CD14-positive monocyte (primary cell): ENCODE data around the gene RTN4RL1. TPM values are rescaled to one million over a fixed set of nuclear protein-coding genes. Genes with fewer than 3 reads are reported as not detected.

ENCODE experiments used
- DNase-seq, 3 donors: peaks; one replicate each; pipeline ENCODE4 v3.0.0-alpha.2; 2011 to 2022
- H2AFZ ChIP-seq: 2 replicates; pipeline ENCODE4 v1.6.0; 2012; ENCODE audit warnings: mild to moderate bottlenecking, low read depth, low read length, inconsistent platforms; ENCODE audit not compliant: insufficient read depth, poor library complexity, severe bottlenecking
- H3K27ac ChIP-seq, 2 donors: 1 replicate in 1 of 2; 2 replicates in 1 of 2; pipeline ENCODE4 v1.5.1; 2012 to 2013; ENCODE audit warnings: low read length in 2 of 2, control low read depth in 1 of 2, inconsistent platforms in 1 of 2, low read depth in 1 of 2, mild to moderate bottlenecking in 1 of 2
- H3K27me3 ChIP-seq, 2 donors: one replicate each; pipeline versions ENCODE4 v1.6.0 to v1.6.1; 2011 to 2013; ENCODE audit warnings: low read length in 2 of 2; ENCODE audit not compliant: control insufficient read depth in 2 of 2, insufficient read depth in 2 of 2
- H3K36me3 ChIP-seq, 2 donors: replicated peaks in 1 of 2; 1 replicate in 1 of 2; 2 replicates in 1 of 2; pipeline versions ENCODE4 v1.5.1 to v1.6.1; 2012 to 2013; ENCODE audit warnings: low read length in 2 of 2, control low read depth in 1 of 2, inconsistent platforms in 1 of 2, mild to moderate bottlenecking in 1 of 2; ENCODE audit not compliant: insufficient read depth in 2 of 2, control insufficient read depth in 1 of 2
- H3K4me1 ChIP-seq, 2 donors: 1 replicate in 1 of 2; 2 replicates in 1 of 2; pipeline versions ENCODE4 v1.5.1 to v1.6.1; 2012 to 2013; ENCODE audit warnings: low read length in 2 of 2, control low read depth in 1 of 2, inconsistent platforms in 1 of 2, mild to moderate bottlenecking in 1 of 2, moderate library complexity in 1 of 2; ENCODE audit not compliant: insufficient read depth in 2 of 2, control insufficient read depth in 1 of 2
- H3K4me2 ChIP-seq: replicated peaks from 2 replicates; pipeline ENCODE3; 2012; ENCODE audit warnings: low read length, moderate library complexity, mild to moderate bottlenecking; ENCODE audit not compliant: poor library complexity, severe bottlenecking; ENCODE audit errors: extremely low read depth
- H3K4me3 ChIP-seq, 3 experiments: fragments of 200-600 bp in 1 of 3; sonication (generic) in 1 of 3; replicated peaks in 1 of 3; 1 replicate in 2 of 3; 2 replicates in 1 of 3; pipeline ENCODE4 v1.5.1; 2011 to 2013; ENCODE audit warnings: low read length in 3 of 3, mild to moderate bottlenecking in 3 of 3, control low read depth in 2 of 3, low read depth in 2 of 3, inconsistent platforms in 1 of 3, moderate library complexity in 1 of 3
- H3K79me2 ChIP-seq: 2 replicates; pipeline ENCODE4 v1.6.0; 2012; ENCODE audit warnings: mild to moderate bottlenecking, control low read depth, inconsistent platforms, low read length, moderate library complexity; ENCODE audit not compliant: insufficient read depth
- H3K9ac ChIP-seq: 2 replicates; pipeline ENCODE4 v1.6.0; 2017; ENCODE audit warnings: low read length, mild to moderate bottlenecking; ENCODE audit not compliant: insufficient read depth, poor library complexity, severe bottlenecking
- H3K9me3 ChIP-seq, 2 donors: replicated peaks in 1 of 2; 1 replicate in 1 of 2; 2 replicates in 1 of 2; pipeline versions ENCODE4 v1.5.1 to v1.6.1; 2012 to 2013; ENCODE audit warnings: low read length in 2 of 2, control low read depth in 1 of 2; ENCODE audit not compliant: control insufficient read depth in 1 of 2, insufficient read depth in 1 of 2
- H4K20me1 ChIP-seq: 2 replicates; pipeline ENCODE4 v1.6.0; 2012; ENCODE audit warnings: mild to moderate bottlenecking, low read length, control low read depth, moderate library complexity; ENCODE audit not compliant: insufficient read depth
- H3K27ac Mint-ChIP-seq, 7 donors: one replicate each; pipeline ENCODE4 v1.8.0; 2020; ENCODE audit warnings: mild to moderate bottlenecking in 7 of 7, mixed read lengths in 7 of 7, moderate library complexity in 6 of 7, inconsistent platforms in 2 of 7
- H3K27me3 Mint-ChIP-seq, 3 donors: one replicate each; pipeline ENCODE4 v1.8.0; 2021 to 2022; ENCODE audit warnings: low read depth in 3 of 3, mild to moderate bottlenecking in 3 of 3, mixed read lengths in 3 of 3, moderate library complexity in 3 of 3, inconsistent platforms in 1 of 3
- H3K36me3 Mint-ChIP-seq, 2 donors: one replicate each; pipeline ENCODE4 v1.8.0; 2020; ENCODE audit warnings: mixed read lengths in 2 of 2, inconsistent platforms in 1 of 2, mild to moderate bottlenecking in 1 of 2
- H3K4me1 Mint-ChIP-seq: one replicate; pipeline ENCODE4 v1.8.0; 2020; ENCODE audit warnings: mild to moderate bottlenecking, mixed read lengths
- H3K4me3 Mint-ChIP-seq, 2 donors: one replicate each; pipeline ENCODE4 v1.8.0; 2020; ENCODE audit warnings: mild to moderate bottlenecking in 2 of 2, mixed read lengths in 2 of 2, moderate library complexity in 1 of 2
- H3K9me3 Mint-ChIP-seq, 7 donors: one replicate each; pipeline ENCODE4 v1.8.0; 2020 to 2022; ENCODE audit warnings: mixed read lengths in 7 of 7, mild to moderate bottlenecking in 6 of 7, moderate library complexity in 6 of 7, inconsistent platforms in 2 of 7
- CTCF ChIP-seq: fragments of 200-600 bp; IDR thresholded peaks from one replicate; pipeline ENCODE4 v1.8.0; 2022; ENCODE audit warnings: antibody characterized with exemption, mild to moderate bottlenecking
- WGBS: methylation state at CpG from one replicate; pipeline ENCODE4 v1.1.5; 2013; ENCODE audit warnings: missing lambda C conversion rate; ENCODE audit not compliant: insufficient coverage; 5-methylcytosine and 5-hydroxymethylcytosine counted together
- intact Hi-C, 2 donors: fragments of 100-400 bp; cut with micrococcal nuclease; formaldehyde crosslinking; loops; one replicate each; pipeline versions ENCODE4 v1.15.0 to v1.15.1; 2023
- polyA plus RNA-seq, 3 donors: library from polyadenylated mRNA; depleted of rRNA in 1 of 3; unstranded in 2 of 3; stranded (reverse) in 1 of 3; fragments of 300-500 nt in 2 of 3; fragments of >200 nt in 1 of 3; fragmentation: Illumina TruSeq in 2 of 3; gene quantifications; 1 replicate in 2 of 3; 2 replicates in 1 of 3; pipeline ENCODE4 v1.2.3, GENCODE V29; 2012 to 2021

Gene RTN4RL1
- polyA plus RNA-seq, 3 donors = 0.07 to 0.29 (median 0.11) TPM

- H3K9me3 Mint-ChIP-seq = peaks cover 0 to 2% (median 0%) of the 10 kb centered on the region in 7 donors
- 91% methylated on average over 11 of the region's 14 CpGs for WGBS
- Histone ChIP-seq H3K4me3 (no peak overlapping the region), H2AFZ (no peak overlapping the region), H3K4me2 (no peak overlapping the region), H3K9me3 (no peaks in the 10 kb centered on the region), H3K79me2 (no peaks in the 10 kb centered on the region), H3K27ac (no peak overlapping the region), H3K27me3 (no peaks in the 10 kb centered on the region), H3K9ac (no peak overlapping the region), H4K20me1 (no peaks in the 10 kb centered on the region), H3K36me3 (no peaks in the 10 kb centered on the region), H3K4me1 (no peaks in the 10 kb centered on the region)
- H3K4me3 Mint-ChIP-seq = no peak overlapping the region
- peaks cover 3 to 6% (median 3%) of the 10 kb centered on the region in 3 donors for H3K27me3 Mint-ChIP-seq
- H3K4me1 Mint-ChIP-seq = no peaks in the 10 kb centered on the region
- H3K36me3 Mint-ChIP-seq = no peaks in the 10 kb centered on the region
- DNase-seq = no peak
- no peak for TF ChIP-seq CTCF
- intact Hi-C loops = no loop called here
- no peak overlapping the region for H3K27ac Mint-ChIP-seq
These were observed 63.9 kb downstream of the RTN4RL1 start for GRCh38 chr17:1961189-1961588.

GRCh38 chr17:1960545-1960912, 64.6 kb downstream of the RTN4RL1 start:
- Mint-ChIP-seq H3K4me1 (no peaks in the 10 kb centered on the region), H3K27me3 (peaks cover 3 to 6% (median 5%) of the 10 kb centered on the region in 3 donors), H3K4me3 (no peak overlapping the region), H3K9me3 (peaks cover 0 to 2% (median 0%) of the 10 kb centered on the region in 7 donors), H3K27ac (no peak overlapping the region), H3K36me3 (no peaks in the 10 kb centered on the region)
- TF ChIP-seq CTCF = no peak
- H3K4me1 ChIP-seq = no peaks in the 10 kb centered on the region
- H3K9ac ChIP-seq = no peak overlapping the region
- no peak overlapping the region for H3K4me3 ChIP-seq
- no peaks in the 10 kb centered on the region for H3K9me3 ChIP-seq
- H3K36me3 ChIP-seq = no peaks in the 10 kb centered on the region
- H3K27ac ChIP-seq = no peak overlapping the region
- no peaks in the 10 kb centered on the region for H4K20me1 ChIP-seq
- no peak for DNase-seq
- 87% methylated on average over 8 of the region's 8 CpGs for WGBS
- intact Hi-C loops = no loop called here
- H3K4me2 ChIP-seq = no peak overlapping the region
- no peak overlapping the region for H2AFZ ChIP-seq
- H3K27me3 ChIP-seq = no peaks in the 10 kb centered on the region
- H3K79me2 ChIP-seq = no peaks in the 10 kb centered on the region
